ENCODE measurements around the gene OSBPL3.

Gene OSBPL3

GRCh38 chr7:24978843-24979469 lies 1.0 kb downstream of the OSBPL3 start:
- no peak for DNase-seq

- no peak for DNase-seq
Observed at GRCh38 chr7:24975644-24976260, 4.2 kb downstream of the OSBPL3 start.

DNA sequence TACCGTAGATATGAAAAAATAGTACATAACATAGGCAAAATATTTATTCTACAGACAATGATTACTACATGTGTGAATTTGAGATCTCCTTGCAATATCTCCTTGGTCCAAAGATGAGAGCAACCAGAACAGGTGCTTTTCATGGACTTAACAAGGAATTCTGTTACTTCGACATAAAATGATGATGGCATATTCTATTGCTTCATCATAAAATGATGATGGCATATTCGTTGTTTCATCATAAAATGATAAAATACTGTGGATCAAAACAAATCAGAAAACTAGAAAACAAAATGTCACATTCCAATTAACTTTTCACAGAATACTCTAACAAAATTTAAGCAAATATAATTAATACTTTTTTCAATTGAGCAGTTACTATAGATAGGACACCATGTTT lies 4.8 kb downstream of the OSBPL3 start:
- DNase-seq, result no peak

- DNase-seq, result no peak
Observed at GRCh38 chr7:24974026-24974832, 5.7 kb downstream of the OSBPL3 start.

DNA sequence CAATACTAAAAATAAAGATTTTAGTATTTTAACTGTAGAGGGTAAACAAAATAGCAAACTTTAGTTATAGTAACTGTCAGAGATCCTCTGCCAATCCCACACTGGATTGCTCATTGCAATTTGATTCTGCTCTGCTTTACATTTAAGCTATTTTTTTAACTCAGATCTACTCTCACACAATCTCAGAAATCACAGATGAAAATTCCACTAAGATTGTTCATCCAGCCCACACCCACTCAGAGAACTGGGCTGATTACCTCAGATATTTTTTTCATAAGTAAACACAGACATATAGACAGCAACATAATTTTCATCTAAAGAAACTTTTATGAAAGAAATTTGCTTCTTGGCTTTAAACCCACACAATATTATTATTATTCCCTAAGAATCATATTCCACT lies 7.0 kb downstream of the OSBPL3 start:
- DNase-seq, result no peak

GRCh38 chr7:24972166-24972477 lies 7.9 kb downstream of the OSBPL3 start:
- no peak for DNase-seq

DNA sequence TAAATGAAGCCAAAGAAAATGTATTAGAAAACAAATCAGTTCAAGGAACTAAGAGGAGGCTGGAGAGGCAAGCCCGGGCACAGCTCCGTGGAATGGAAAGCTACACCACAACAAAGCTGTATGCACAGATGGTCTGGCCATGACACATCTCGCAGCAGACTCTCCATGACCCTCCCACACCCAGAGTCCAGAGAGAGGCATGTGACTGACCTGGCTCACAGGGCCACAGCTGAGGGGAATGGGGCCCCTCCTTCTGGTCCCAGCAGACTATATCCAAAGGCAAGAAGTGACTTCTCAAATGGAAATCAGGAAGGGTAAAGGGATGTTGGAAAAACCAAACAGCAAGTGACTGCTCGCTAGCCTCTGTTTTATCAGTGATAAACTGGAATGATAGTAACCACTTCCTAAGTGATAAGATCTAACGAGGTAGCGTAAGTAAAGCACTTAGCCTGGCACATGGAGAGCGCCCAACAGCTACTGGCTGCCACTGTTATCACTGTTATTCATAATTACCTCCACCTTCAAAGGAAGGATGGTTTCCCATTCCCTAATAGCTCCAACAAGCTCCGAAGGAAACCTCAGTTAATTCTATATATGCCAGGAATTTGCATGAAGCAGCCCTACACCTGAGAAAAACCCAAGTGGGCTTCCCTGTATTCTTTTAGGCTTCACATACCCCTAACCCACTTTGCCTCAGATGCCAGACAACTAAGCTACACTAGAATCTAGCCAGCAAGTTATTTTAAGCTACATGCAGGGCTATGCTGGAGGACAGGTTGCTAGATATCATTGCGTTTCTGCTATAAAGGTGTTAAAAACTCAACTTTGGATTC lies 8.4 kb downstream of the OSBPL3 start:
- no peak for DNase-seq

- no peak for DNase-seq
Observed at GRCh38 chr7:24970676-24971075, 9.3 kb downstream of the OSBPL3 start.

- no peak for DNase-seq
Observed at GRCh38 chr7:24968165-24968564, 11.8 kb downstream of the OSBPL3 start.

- no peak for DNase-seq
Observed at GRCh38 chr7:24967696-24968095, 12.3 kb downstream of the OSBPL3 start.

- no peak for DNase-seq
Observed at GRCh38 chr7:24966802-24967201, 13.2 kb downstream of the OSBPL3 start.

DNA sequence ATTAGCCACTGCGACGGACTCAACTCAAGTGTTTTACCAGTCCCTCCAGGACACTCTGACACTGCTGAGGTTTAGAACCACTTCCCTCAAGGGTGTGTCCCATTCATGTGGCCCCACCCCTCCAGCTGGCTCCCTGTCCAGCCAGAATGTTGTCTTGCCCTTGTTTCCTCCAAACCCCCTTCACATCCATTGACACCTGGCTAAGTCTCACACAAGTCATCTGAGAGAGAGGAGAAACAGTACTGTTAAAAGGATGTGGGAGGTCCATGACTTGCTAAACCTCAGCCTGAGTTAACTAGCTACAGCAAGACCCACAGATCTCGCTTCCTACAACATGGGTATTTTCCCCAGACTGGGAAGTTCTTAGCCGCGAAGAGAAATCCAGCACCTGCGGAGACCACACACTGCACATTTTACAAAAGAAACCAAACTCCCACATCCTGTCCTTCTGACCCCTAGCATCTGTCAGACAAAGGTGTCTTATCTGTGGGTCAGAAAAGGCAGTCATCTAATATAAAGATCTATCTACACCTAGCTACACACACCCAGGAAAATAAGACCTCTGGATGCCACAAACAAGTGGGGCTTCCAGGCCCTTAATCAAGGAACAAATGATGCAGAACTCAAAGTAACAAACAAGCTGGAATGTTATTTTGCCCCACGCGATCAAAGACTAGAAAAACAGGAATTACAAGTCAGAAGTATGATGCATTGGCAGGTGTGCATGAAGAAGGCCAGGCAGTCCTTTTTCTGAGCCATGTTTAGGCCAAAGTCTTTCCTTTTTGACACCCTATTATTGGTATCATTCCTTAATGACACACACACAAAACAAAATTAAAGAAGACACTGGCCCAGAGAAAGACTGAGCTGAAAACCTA lies 13.9 kb downstream of the OSBPL3 start:
- no peak for DNase-seq

GRCh38 chr7:24964191-24964590 lies 15.8 kb downstream of the OSBPL3 start:
- DNase-seq, result no peak

DNA sequence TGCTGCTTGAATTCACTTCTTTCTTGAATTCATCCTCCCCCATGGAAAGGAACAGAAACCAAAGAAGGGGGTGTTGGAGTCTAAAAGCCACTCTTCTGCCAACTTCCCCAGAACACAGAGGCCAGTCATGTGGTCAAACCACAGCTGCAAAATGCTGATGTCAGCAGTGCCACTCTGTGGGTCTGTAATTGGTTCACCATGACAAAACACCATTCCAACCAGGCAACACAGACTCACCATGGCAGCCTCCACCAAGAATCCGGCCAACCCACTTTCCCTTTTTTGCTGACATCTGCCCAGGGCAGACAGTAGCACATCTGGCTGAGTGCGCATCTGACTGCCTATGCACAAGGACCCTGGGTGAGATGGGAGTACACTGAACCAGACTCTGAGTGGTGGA lies 16.8 kb downstream of the OSBPL3 start:
- DNase-seq, result no peak

DNA sequence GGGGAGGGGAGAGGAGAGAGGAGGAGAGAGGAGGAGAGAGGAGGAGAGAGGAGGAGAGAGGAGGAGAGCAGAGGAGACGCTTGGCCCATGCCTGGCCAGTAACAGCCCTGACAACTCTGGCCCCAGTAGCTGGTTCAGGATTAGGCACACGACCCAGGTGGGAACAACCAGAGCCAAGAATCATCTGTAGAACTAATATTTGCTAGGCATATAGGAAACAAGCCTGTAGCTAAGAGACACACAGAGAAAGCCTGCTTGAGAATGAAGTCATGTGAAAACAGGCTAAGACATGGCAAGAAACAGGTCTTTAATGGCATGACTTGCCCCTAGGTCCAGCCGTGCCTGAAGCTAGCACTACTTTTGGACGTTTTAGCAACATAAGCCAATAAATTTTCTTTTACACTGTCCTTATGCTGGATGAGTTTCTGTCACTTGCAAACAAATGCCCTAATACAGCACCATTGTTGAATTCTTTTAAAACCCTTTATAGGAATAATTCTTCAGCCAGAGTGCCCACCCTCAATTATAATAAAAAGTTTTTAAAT lies 17.5 kb downstream of the OSBPL3 start:
- DNase-seq, result no peak

DNA sequence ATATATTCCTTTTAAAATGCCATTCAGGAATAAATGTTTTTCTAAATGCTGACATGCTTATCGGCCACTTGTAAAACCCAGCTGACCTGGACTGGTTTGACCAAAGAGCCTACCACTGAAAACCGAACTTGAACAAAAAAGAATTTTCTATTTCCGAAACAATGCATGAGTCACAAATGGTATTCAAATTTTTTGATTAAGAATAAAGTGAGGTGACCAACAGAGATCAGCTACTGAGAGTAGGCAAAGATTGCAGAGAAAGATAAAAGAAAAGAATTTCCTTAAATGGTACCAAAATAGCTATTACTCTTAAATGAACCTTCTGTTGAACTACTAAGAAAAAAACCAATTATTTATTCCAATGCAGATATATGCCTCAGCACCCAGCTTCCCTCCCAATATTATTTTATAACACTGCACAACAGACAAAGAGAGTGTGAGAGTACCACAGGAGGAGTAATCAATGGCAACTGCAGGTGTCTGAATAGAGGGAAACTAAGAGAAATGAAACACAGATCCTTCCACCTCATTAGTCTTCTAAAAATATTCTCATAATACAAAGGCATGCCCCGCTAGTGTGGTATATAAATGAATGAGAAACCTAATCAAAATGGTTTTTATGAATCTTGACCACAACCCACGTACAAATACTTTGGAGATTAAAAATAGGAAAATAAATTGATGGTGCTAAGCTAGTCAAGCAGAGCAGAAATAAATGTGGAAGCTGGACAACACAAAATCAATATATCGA lies 20.1 kb downstream of the OSBPL3 start:
- DNase-seq, result no peak

DNA sequence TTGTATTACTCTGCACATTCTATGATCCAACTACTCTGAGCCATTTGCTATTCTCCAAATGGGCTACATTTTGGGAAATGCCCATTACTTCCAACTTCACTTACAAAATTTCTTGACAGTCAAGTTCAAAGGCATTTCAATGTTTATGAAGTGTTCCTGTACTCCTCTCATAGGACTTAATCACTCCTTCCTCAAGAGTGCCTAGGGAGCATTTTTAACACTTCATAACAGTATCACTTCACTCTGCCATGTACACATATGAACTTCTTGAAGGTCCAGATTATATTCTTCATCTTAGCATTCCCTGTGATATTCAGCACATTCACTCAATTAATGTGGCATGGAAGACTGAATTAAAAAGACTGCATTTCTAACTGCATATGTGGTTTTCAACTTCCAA lies 21.6 kb downstream of the OSBPL3 start:
- no peak for DNase-seq

- DNase-seq, result no peak
Observed at GRCh38 chr7:24956021-24956420, 24.0 kb downstream of the OSBPL3 start.

DNA sequence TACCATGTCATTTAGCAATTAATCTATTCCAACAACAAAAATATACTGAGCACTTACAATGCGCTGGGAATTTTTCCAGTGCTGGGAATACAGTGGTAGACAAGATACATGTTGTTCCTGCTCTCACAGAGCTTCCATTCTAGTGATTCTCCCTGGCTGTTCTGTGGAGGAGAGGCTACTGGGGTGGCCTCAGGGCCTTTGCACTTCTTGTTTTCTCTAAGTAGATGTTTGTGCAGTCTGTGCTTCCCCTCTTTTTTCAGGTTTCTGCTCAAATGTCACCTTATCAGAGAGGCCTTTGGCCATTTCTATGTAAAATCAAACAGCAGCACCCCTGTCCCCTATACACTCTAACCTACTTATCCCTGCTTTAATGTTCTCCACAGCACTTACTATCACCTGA lies 24.7 kb downstream of the OSBPL3 start:
- DNase-seq, result no peak

DNA sequence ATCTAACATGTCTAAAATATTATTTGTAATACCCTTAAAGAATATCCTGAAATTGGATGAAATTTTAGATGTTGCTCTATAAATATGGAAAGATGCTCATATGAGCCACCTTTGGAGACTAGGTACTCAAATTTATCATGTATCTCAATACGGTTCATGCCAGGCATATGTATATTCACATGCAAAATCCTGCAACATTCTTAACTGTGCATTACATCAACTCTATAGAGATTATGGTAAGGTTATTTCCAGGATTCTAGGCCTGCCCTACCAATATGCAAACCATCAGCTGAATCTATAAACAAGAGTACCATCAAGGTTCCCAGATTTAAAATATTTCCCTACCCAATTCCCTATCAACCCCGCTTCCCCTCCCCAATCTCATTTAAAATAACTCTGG lies 27.5 kb downstream of the OSBPL3 start:
- no peak for DNase-seq

DNA sequence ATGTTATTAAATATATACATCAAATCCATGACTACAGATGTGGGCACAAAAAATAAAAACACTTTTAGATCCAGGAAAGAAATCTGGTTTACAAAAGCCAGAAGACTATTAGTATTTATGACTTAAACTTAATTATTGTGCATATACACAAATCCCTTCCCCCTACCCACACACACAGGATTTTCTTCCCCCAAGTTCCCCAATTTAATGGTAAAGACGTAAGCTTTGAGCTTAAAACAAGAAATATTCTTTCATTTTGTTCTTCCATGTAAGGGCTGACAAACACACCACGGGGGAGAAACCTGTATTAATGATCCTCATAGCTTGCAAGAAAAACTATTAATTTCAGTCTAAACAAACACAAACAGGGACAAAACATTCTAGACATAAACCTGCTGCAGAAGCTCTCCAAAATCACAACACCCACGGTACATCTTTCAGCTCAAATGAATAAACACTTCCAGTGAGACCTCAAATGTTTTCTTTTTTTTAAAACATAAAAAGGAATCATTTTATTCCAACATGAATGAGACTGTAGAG lies 28.5 kb downstream of the OSBPL3 start:
- DNase-seq, result no peak
